ENCODE measurements around the gene SH3PXD2B. TPM values are rescaled to one million over a fixed set of nuclear protein-coding genes. Genes with fewer than 3 reads are reported as not detected.

SH3PXD2B gene
- total RNA-seq, 1 experiment from 2014 or later: 27.5 TPM

DNA sequence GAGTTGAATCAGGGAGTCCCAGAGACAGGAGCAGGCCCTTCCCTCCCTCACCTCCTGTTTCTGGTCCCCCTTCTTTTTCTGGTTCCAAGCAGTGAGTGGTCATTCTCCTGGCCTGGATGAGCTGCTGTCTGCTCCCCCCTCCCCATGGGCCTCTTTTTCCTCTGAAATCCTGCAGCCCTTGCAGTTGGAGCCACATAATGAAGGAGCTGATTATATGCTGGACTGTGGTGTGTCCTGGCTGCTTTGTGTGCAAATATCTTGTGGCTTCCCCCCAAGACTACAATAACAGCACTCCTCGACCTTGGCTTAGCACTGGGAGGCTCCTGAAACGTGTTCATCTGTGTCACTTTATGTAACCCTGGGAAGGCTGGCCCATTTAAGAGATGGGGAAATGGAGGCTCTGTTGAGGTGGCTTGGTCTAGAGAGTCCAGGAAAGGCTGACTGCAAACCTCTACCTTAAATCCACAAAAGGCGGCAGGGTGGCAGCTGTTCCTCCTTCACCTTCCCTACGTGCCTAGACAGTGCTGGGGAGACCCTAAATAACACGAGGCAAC lies 69.2 kb downstream of the SH3PXD2B start:
- no peak overlapping the region for H2AFZ ChIP-seq (ENCODE audit: low read depth, low read length, poor library complexity, severe bottlenecking)
- CTCF ChIA-PET: no interaction called here
- no peak overlapping the region for H3K27ac ChIP-seq (ENCODE audit: low read depth, low read length)
- no peaks in the 10 kb centered on the region for H3K79me2 ChIP-seq (ENCODE audit: insufficient read depth, low read length)
- no peak overlapping the region for H3K4me2 ChIP-seq (ENCODE audit: low read length)
- H3K36me3 ChIP-seq (ENCODE audit: control insufficient read depth in 1 of 2, insufficient read depth in 2 of 2, low read length in 2 of 2): peaks cover 4 to 6% of the 10 kb centered on the region in 2 experiments; a peak in 1 of 4 replicates
- peaks cover 6% of the 10 kb centered on the region in 2 experiments; a peak in 3 of 4 replicates for H3K4me1 ChIP-seq (ENCODE audit: control insufficient read depth in 1 of 2, insufficient read depth in 2 of 2, low read length in 2 of 2)
- no peak overlapping the region for H3K9ac ChIP-seq (ENCODE audit: low read length)
- H3K9me2 ChIP-seq (ENCODE audit: insufficient read depth): no peaks in the 10 kb centered on the region
- no peaks in the 10 kb centered on the region for H3K9me3 ChIP-seq (ENCODE audit: control insufficient read depth in 1 of 2, insufficient read depth in 1 of 2, low read depth in 1 of 2, low read length in 2 of 2)
- ATAC-seq: no peak
- H4K20me1 ChIP-seq (ENCODE audit: insufficient read depth): 0 out of 2 replicates have a peak, but pooled peaks cover 2% of the 10 kb centered on the region
- H3K27me3 ChIP-seq (ENCODE audit: insufficient read depth, low read length): no peaks in the 10 kb centered on the region
- H3K4me3 ChIP-seq (replicated peaks in 1 of 2; ENCODE audit: low read depth in 1 of 2, low read length in 2 of 2): no peak overlapping the region
- POLR2A ChIA-PET: no interaction called here
- intact Hi-C loops (cut with micrococcal nuclease): no loop called here
- TF ChIP-seq, protein P1, sequence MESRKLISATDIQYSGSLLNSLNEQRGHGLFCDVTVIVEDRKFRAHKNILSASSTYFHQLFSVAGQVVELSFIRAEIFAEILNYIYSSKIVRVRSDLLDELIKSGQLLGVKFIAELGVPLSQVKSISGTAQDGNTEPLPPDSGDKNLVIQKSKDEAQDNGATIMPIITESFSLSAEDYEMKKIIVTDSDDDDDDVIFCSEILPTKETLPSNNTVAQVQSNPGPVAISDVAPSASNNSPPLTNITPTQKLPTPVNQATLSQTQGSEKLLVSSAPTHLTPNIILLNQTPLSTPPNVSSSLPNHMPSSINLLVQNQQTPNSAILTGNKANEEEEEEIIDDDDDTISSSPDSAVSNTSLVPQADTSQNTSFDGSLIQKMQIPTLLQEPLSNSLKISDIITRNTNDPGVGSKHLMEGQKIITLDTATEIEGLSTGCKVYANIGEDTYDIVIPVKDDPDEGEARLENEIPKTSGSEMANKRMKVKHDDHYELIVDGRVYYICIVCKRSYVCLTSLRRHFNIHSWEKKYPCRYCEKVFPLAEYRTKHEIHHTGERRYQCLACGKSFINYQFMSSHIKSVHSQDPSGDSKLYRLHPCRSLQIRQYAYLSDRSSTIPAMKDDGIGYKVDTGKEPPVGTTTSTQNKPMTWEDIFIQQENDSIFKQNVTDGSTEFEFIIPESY (IDR thresholded peaks at IDR 0.05; ENCODE audit: extremely low read depth, insufficient replicate concordance, low read length): no peak
- TF ChIP-seq EGR1 (IDR thresholded peaks at IDR 0.05; ENCODE audit: low read depth) (no peak), YY1 (IDR thresholded peaks at IDR 0.05; ENCODE audit: extremely low read depth, insufficient replicate concordance, low read depth, low read length) (no peak), EZH2phosphoT487 (IDR thresholded peaks at IDR 0.05; ENCODE audit: borderline replicate concordance) (no peak)
- RAD21 ChIA-PET (ENCODE audit: low non-redundant PET in 1 of 2, low total read pairs in 2 of 2, uncharacterized antibody in 2 of 2, unreplicated experiment in 2 of 2): no interaction called here
- no peak for DNase-seq (ENCODE audit: low read depth, low spot score)
- BruUV-seq (replicated peaks): no TSS peak

DNA sequence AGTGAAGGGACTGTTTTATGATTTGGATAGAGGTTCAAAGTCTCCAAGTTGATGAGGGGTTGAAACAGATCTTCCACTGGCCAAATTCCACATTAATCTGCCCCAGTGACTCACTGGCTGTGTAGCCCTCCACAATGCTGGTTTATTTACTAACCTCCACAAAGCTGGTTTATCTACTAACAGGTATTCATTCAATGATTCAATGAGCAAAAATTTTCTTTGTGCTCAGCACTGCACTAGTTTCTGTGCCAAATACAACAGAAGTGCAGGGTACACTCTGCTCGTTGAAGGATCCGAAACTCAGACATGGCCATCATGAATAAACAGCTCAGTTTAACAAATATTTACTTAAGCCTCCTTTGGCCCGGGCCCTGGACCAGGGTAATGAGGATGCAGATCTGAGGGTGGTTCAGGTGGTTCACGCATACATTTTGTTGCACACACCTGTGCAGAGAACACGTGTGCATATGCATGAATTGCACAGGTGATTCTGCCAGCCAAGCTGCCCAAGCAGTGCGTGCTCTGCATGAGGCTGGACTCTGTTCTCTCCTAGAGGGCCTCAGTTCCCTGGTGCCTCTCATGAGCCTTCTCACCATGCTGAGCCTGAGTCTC lies 71.0 kb downstream of the SH3PXD2B start:
- TF ChIP-seq CBX3 (IDR thresholded peaks at IDR 0.05; ENCODE audit: low read depth): no peak
- TF ChIP-seq, protein P2, sequence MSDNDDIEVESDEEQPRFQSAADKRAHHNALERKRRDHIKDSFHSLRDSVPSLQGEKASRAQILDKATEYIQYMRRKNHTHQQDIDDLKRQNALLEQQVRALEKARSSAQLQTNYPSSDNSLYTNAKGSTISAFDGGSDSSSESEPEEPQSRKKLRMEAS (IDR thresholded peaks at IDR 0.05): no peak
- ATAC-seq: peak; percentile 42; the same call in 1 of the 2 replicates

More for the DNA sequence above, 71.0 kb downstream of the SH3PXD2B start:
- Histone ChIP-seq H3K27me3 (ENCODE audit: insufficient read depth, low read length) (no peaks in the 10 kb centered on the region), H3K27ac (ENCODE audit: low read depth, low read length) (no peak overlapping the region), H4K20me1 (ENCODE audit: insufficient read depth) (0 out of 2 replicates have a peak, but pooled peaks cover 2% of the 10 kb centered on the region), H3K9me3 (ENCODE audit: control insufficient read depth in 1 of 2, insufficient read depth in 1 of 2, low read depth in 1 of 2, low read length in 2 of 2) (no peaks in the 10 kb centered on the region), H2AFZ (ENCODE audit: low read depth, low read length, poor library complexity, severe bottlenecking) (no peak overlapping the region), H3K9ac (ENCODE audit: low read length) (no peak overlapping the region), H3K4me3 (replicated peaks in 1 of 2; ENCODE audit: low read depth in 1 of 2, low read length in 2 of 2) (no peak overlapping the region), H3K36me3 (ENCODE audit: control insufficient read depth in 1 of 2, insufficient read depth in 2 of 2, low read length in 2 of 2) (peaks cover 4% of the 10 kb centered on the region in 2 experiments; a peak in 1 of 4 replicates), H3K4me2 (ENCODE audit: low read length) (no peak overlapping the region), H3K79me2 (ENCODE audit: insufficient read depth, low read length) (no peaks in the 10 kb centered on the region), H3K9me2 (ENCODE audit: insufficient read depth) (no peaks in the 10 kb centered on the region), H3K4me1 (ENCODE audit: control insufficient read depth in 1 of 2, insufficient read depth in 2 of 2, low read length in 2 of 2) (peaks cover 6% of the 10 kb centered on the region in 2 experiments; a peak in 3 of 4 replicates)
- DNase-seq (ENCODE audit: low read depth, low spot score): no peak
- ChIA-PET POLR2A (no interaction called here), CTCF (no interaction called here), RAD21 (ENCODE audit: low non-redundant PET in 1 of 2, low total read pairs in 2 of 2, uncharacterized antibody in 2 of 2, unreplicated experiment in 2 of 2) (no interaction called here)
- BruUV-seq (replicated peaks): no TSS peak
- intact Hi-C loops (cut with micrococcal nuclease): no loop called here

All from HCT116 (cell line).